NCI-H2171 (cell line): Measurements from ENCODE around the gene BUB1B.

ENCODE experiments used
- DNase-seq: peaks from one replicate; lab custom pipeline; 2025; lab: John Stamatoyannopoulos, UW

BUB1B gene

GRCh38 chr15:40239693-40240618, 79.1 kb downstream of the BUB1B start:
- no peak for DNase-seq

- DNase-seq, result no peak
These were observed 79.9 kb downstream of the BUB1B start for GRCh38 chr15:40240619-40241221.

- DNase-seq, result no peak
These were observed 80.7 kb downstream of the BUB1B start for GRCh38 chr15:40241269-40242212.

GRCh38 chr15:40242213-40242599, 81.3 kb downstream of the BUB1B start:
- no peak for DNase-seq

- no peak for DNase-seq
These were observed 81.7 kb downstream of the BUB1B start for GRCh38 chr15:40242601-40243000.

GRCh38 chr15:40243126-40243810, 82.4 kb downstream of the BUB1B start:
- DNase-seq, result no peak

GRCh38 chr15:40244961-40245523, 84.2 kb downstream of the BUB1B start:
- DNase-seq, result no peak

GRCh38 chr15:40245666-40246450, 85.0 kb downstream of the BUB1B start:
- no peak for DNase-seq

- no peak for DNase-seq
These were observed 85.8 kb downstream of the BUB1B start for GRCh38 chr15:40246496-40247280.

- DNase-seq, result no peak
These were observed 86.6 kb downstream of the BUB1B start for GRCh38 chr15:40247406-40247971.

- DNase-seq, result peak; percentile 19
These were observed 87.3 kb downstream of the BUB1B start for GRCh38 chr15:40248006-40248783.

GRCh38 chr15:40249477-40250303, 88.8 kb downstream of the BUB1B start:
- DNase-seq, result no peak

- DNase-seq, result no peak
These were observed 89.4 kb downstream of the BUB1B start for GRCh38 chr15:40250304-40250656.

- no peak for DNase-seq
These were observed 90.1 kb downstream of the BUB1B start for GRCh38 chr15:40250771-40251483.

GRCh38 chr15:40251486-40252140, 90.7 kb downstream of the BUB1B start:
- no peak for DNase-seq

- no peak for DNase-seq
These were observed 91.2 kb downstream of the BUB1B start for GRCh38 chr15:40252141-40252437.
